IMR-90 (cell line): ENCODE data around the gene SLX4IP. TPM values are rescaled to one million over a fixed set of nuclear protein-coding genes. Genes with fewer than 3 reads are reported as not detected.
A peak's percentile ranks its signal among the peaks of the same experiment; 100 is the strongest.

Experiments
- ATAC-seq: fragments of 200-7000 bp; cut with Tn5 transposase; 2 replicates; pipeline ENCODE4 v1.9.1; 2020; ENCODE audit warnings: low read depth, mild to moderate bottlenecking, moderate library complexity
- BruUV-seq: library from RNA; stranded (reverse); fragments of 400-500 nt; replicated peaks from 2 replicates; lab custom pipeline; 2021; lab: Mats Ljungman, UMichigan
- CTCF ChIA-PET: fragments of 300-600 bp; formaldehyde crosslinking; extraction: SDS; loops from one replicate; lab custom pipeline; 2021; ENCODE audit warnings: antibody characterized with exemption; lab: Yijun Ruan, JAX
- POLR2A ChIA-PET: fragments of 300-600 bp; sonication (Branson Sonifier 250); formaldehyde crosslinking; loops from one replicate; lab custom pipeline; 2022; ENCODE audit warnings: antibody characterized with exemption; ENCODE audit not compliant: unreplicated experiment; lab: Charles Lee
- DNase-seq: peaks from one replicate; pipeline ENCODE4 v3.0.0; 2013
- H2AFZ ChIP-seq: replicated peaks from 2 replicates; pipeline ENCODE3; 2013; ENCODE audit warnings: low read length, mild to moderate bottlenecking; ENCODE audit not compliant: poor library complexity
- H2AK5ac ChIP-seq: 2 replicates; pipeline ENCODE4 v1.6.1; 2013; ENCODE audit warnings: low read depth, low read length, inconsistent platforms
- H2AK9ac ChIP-seq: replicated peaks from 2 replicates; pipeline ENCODE3; 2013; ENCODE audit warnings: mild to moderate bottlenecking, low read depth, low read length, moderate library complexity; ENCODE audit not compliant: poor library complexity
- H2BK120ac ChIP-seq: 2 replicates; pipeline ENCODE4 v1.6.1; 2013; ENCODE audit warnings: low read depth, low read length, inconsistent platforms
- H2BK15ac ChIP-seq: 3 replicates; pipeline ENCODE4 v1.6.1; 2013; ENCODE audit warnings: low read depth, low read length, inconsistent platforms
- H2BK20ac ChIP-seq: 2 replicates; pipeline ENCODE4 v1.6.1; 2013; ENCODE audit warnings: low read depth, mild to moderate bottlenecking, inconsistent platforms, low read length, moderate library complexity
- H2BK5ac ChIP-seq: 2 replicates; pipeline ENCODE4 v1.6.1; 2013; ENCODE audit warnings: mild to moderate bottlenecking, low read depth, low read length, inconsistent platforms; ENCODE audit not compliant: poor library complexity, severe bottlenecking
- H3K14ac ChIP-seq: replicated peaks from 2 replicates; pipeline ENCODE4 v1.6.1; 2013; ENCODE audit warnings: low read depth, low read length, inconsistent platforms
- H3K18ac ChIP-seq: 2 replicates; pipeline ENCODE4 v1.6.1; 2013; ENCODE audit warnings: low read depth, low read length, control low read depth
- H3K23ac ChIP-seq: 2 replicates; pipeline ENCODE4 v1.6.1; 2013; ENCODE audit warnings: low read depth, low read length, inconsistent platforms
- H3K27ac ChIP-seq: 2 replicates; pipeline ENCODE4 v1.5.1; 2013; ENCODE audit warnings: mild to moderate bottlenecking, control low read depth, low read length; ENCODE audit not compliant: insufficient read depth
- H3K27me3 ChIP-seq: 2 replicates; pipeline ENCODE4 v1.6.1; 2013; ENCODE audit warnings: low read length; ENCODE audit not compliant: control insufficient read depth, insufficient read depth
- H3K36me3 ChIP-seq: 2 replicates; pipeline ENCODE4 v1.6.1; 2013; ENCODE audit warnings: low read length, mixed read lengths; ENCODE audit not compliant: control insufficient read depth, insufficient read depth
- H3K4ac ChIP-seq: 2 replicates; pipeline ENCODE4 v1.6.1; 2013; ENCODE audit warnings: low read depth, low read length, inconsistent platforms
- H3K4me1 ChIP-seq: 2 replicates; pipeline ENCODE4 v1.6.1; 2013; ENCODE audit warnings: low read length, mixed read lengths; ENCODE audit not compliant: control insufficient read depth, insufficient read depth
- H3K4me2 ChIP-seq: 2 replicates; pipeline ENCODE4 v1.6.1; 2013; ENCODE audit warnings: low read depth, mild to moderate bottlenecking, control low read depth, low read length, moderate library complexity
- H3K4me3 ChIP-seq: 2 replicates; pipeline ENCODE4 v1.5.1; 2013; ENCODE audit warnings: low read depth, mild to moderate bottlenecking, control low read depth, low read length, moderate library complexity; ENCODE audit not compliant: insufficient read depth
- H3K56ac ChIP-seq: 2 replicates; pipeline ENCODE4 v1.6.1; 2013; ENCODE audit warnings: low read length, inconsistent platforms; ENCODE audit not compliant: insufficient read depth; ENCODE audit errors: extremely low read depth
- H3K79me1 ChIP-seq, 2 experiments: 2 replicates each; pipeline ENCODE4 v1.6.1; 2013; ENCODE audit warnings: low read length in 2 of 2, inconsistent platforms in 1 of 2, low read depth in 1 of 2
- H3K9ac ChIP-seq: 2 replicates; pipeline ENCODE4 v1.6.1; 2013; ENCODE audit warnings: low read depth, low read length, control low read depth
- H3K9me1 ChIP-seq: 2 replicates; pipeline ENCODE4 v1.6.1; 2013; ENCODE audit warnings: low read length, inconsistent platforms; ENCODE audit not compliant: insufficient read depth
- H3K9me3 ChIP-seq: 2 replicates; pipeline ENCODE4 v1.6.1; 2013; ENCODE audit warnings: low read length; ENCODE audit not compliant: control insufficient read depth, insufficient read depth
- H4K20me1 ChIP-seq: 2 replicates; pipeline ENCODE4 v1.6.1; 2013; ENCODE audit warnings: low read length, inconsistent platforms; ENCODE audit not compliant: insufficient read depth
- H4K5ac ChIP-seq: 2 replicates; pipeline ENCODE4 v1.6.1; 2013; ENCODE audit warnings: mild to moderate bottlenecking, low read depth, low read length, control low read depth
- H4K8ac ChIP-seq, 2 experiments: 2 replicates each; pipeline ENCODE4 v1.6.1; 2013; ENCODE audit warnings: low read depth in 2 of 2, low read length in 2 of 2, control low read depth in 1 of 2, inconsistent platforms in 1 of 2
- H4K91ac ChIP-seq: 2 replicates; pipeline ENCODE4 v1.6.1; 2013; ENCODE audit warnings: low read depth, low read length, inconsistent platforms; ENCODE audit not compliant: insufficient read depth
- CHD1 ChIP-seq: IDR thresholded peaks from 2 replicates; pipeline ENCODE4 v1.6.1; 2012; ENCODE audit warnings: low read depth, low read length, improper control_type of control experiment
- CTCF ChIP-seq: conservative IDR thresholded peaks from 2 replicates; pipeline ENCODE4 v1.5.1; 2012; ENCODE audit warnings: mild to moderate bottlenecking, low read depth, low read length, improper control_type of control experiment
- ELK1 ChIP-seq: fragments of 150-350 bp; IDR thresholded peaks from 2 replicates; pipeline ENCODE4 v1.6.1; 2016; ENCODE audit warnings: low read depth, mild to moderate bottlenecking, low read length, moderate library complexity, borderline replicate concordance
- FOS ChIP-seq: fragments of 150-350 bp; IDR thresholded peaks from 2 replicates; pipeline ENCODE4 v1.6.1; 2016; ENCODE audit warnings: low read depth, low read length
- MXI1 ChIP-seq: IDR thresholded peaks from 2 replicates; pipeline ENCODE4 v1.6.1; 2012; ENCODE audit warnings: low read depth, mild to moderate bottlenecking, low read length, moderate library complexity, borderline replicate concordance
- NFE2L2 ChIP-seq: fragments of 150-350 bp; IDR thresholded peaks from 2 replicates; pipeline ENCODE4 v1.6.1; 2016; ENCODE audit warnings: low read depth, mild to moderate bottlenecking, low read length
- POLR2A ChIP-seq: IDR thresholded peaks from 2 replicates; pipeline ENCODE4 v1.6.1; 2012; ENCODE audit warnings: mild to moderate bottlenecking, low read depth, low read length
- RAD21 ChIP-seq: IDR thresholded peaks from 2 replicates; pipeline ENCODE4 v1.6.1; 2012; ENCODE audit warnings: low read length, improper control_type of control experiment
- WGBS, 2 experiments: methylation state at CpG; one replicate each; pipeline versions ENCODE4 v1.1.5 to v1.1.7; 2013; ENCODE audit warnings: missing lambda C conversion rate in 2 of 2; ENCODE audit not compliant: insufficient read length in 1 of 2; ENCODE audit errors: extremely low coverage in 2 of 2; 5-methylcytosine and 5-hydroxymethylcytosine counted together
- dilution Hi-C: fragments of 300-500 bp; cut with HindIII; formaldehyde crosslinking; loops from one replicate; pipeline ENCODE4 v1.14.3; 2018; ENCODE audit warnings: low sequenced_read_pairs; ENCODE audit not compliant: unreplicated experiment
- in situ Hi-C: fragments of 300-500 bp; cut with MboI; formaldehyde crosslinking; loops from 3 replicates; pipeline ENCODE4 v1.14.3; 2019; ENCODE audit warnings: low sequenced_read_pairs, inconsistent platforms, mixed read lengths
- intact Hi-C: fragments of 100-400 bp; cut with micrococcal nuclease; formaldehyde crosslinking; loops from 2 replicates; pipeline ENCODE4 v1.10.0; 2022
- polyA plus RNA-seq, 3 experiments: library from polyadenylated mRNA; depleted of rRNA; stranded (reverse); fragments of >200 nt; gene quantifications; 2 replicates each; pipeline ENCODE4 v1.2.3, GENCODE V29; 2012; ENCODE audit warnings: low replicate concordance in 1 of 3
- total RNA-seq: library from RNA; depleted of rRNA; stranded (reverse); fragments of >200 nt; gene quantifications from 2 replicates; pipeline ENCODE4 v1.2.3, GENCODE V29; 2012

Gene SLX4IP
- total and polyA plus RNA-seq, 2 of the 4 experiments (the other 2 are of a cell fraction), result 1.3 to 5.9 TPM

GRCh38 chr20:10594296-10594868 is 159.3 kb downstream of the SLX4IP start:
- Histone ChIP-seq H3K9me1 (peaks cover 11% of the 10 kb centered on the region), H2BK120ac (peak overlapping the region; percentile 36), H3K27me3 (no peaks in the 10 kb centered on the region), H3K4ac (peak overlapping the region; percentile 49; the same call in 1 of the 2 replicates), H3K56ac (no peak overlapping the region), H2BK20ac (peak overlapping the region; percentile 49), H3K79me1 (peaks cover 0 to 8% of the 10 kb centered on the region in 2 experiments; a peak in 1 of 4 replicates), H3K14ac (no peak overlapping the region), H3K4me3 (no peak overlapping the region), H3K36me3 (no peaks in the 10 kb centered on the region), H4K8ac (no peak overlapping the region), H4K91ac (peak overlapping the region; percentile 34; the same call in 1 of the 2 replicates), H3K27ac (no peak overlapping the region), H4K5ac (no peak overlapping the region; the same call in 1 of the 2 replicates), H3K9me3 (no peaks in the 10 kb centered on the region), H2AFZ (no peak overlapping the region), H2AK5ac (peak overlapping the region; percentile 75; the same call in 1 of the 2 replicates), H3K4me1 (peaks cover 24% of the 10 kb centered on the region), H3K23ac (no peak overlapping the region), H3K4me2 (no peak overlapping the region), H2AK9ac (no peak overlapping the region), H2BK15ac (peak overlapping the region; percentile 50; the same call in 2 of the 3 replicates), H3K9ac (no peak overlapping the region), H2BK5ac (no peak overlapping the region), H4K20me1 (no peaks in the 10 kb centered on the region), H3K18ac (no peak overlapping the region)
- no peak for DNase-seq
- 100% methylated on average over 1 of the region's 7 CpGs; no CpG with 5 or more reads in 1 of the 2 experiments for WGBS, 2 experiments
- dilution Hi-C loops, result no loop called here
- in situ Hi-C loops, result no loop called here
- POLR2A ChIA-PET, result no interaction called here
- no peak for ATAC-seq
- no TSS peak for BruUV-seq
- intact Hi-C loops, result no loop called here
- TF ChIP-seq MXI1 (no peak), CHD1 (no peak), RAD21 (no peak), ELK1 (no peak), FOS (no peak), POLR2A (no peak), NFE2L2 (no peak), CTCF (no peak)
- CTCF ChIA-PET, result no interaction called here
